Neural crest cell (in vitro differentiated cells): ENCODE measurements around the gene SLC43A1. TPM values are rescaled to one million over a fixed set of nuclear protein-coding genes. Genes with fewer than 3 reads are reported as not detected.

Source experiments
- DNase-seq: peaks from one replicate; pipeline ENCODE4 v3.0.0; 2021; ENCODE audit warnings: low read depth, mixed read lengths, low spot score
- H3K27ac Mint-ChIP-seq: one replicate; pipeline ENCODE4 v1.8.0; 2021; ENCODE audit warnings: mild to moderate bottlenecking, mixed read lengths; ENCODE audit not compliant: unreplicated experiment
- H3K27me3 Mint-ChIP-seq: 2 replicates; pipeline ENCODE4 v1.8.0; 2021; ENCODE audit warnings: low read depth, mild to moderate bottlenecking, mixed read lengths
- H3K36me3 Mint-ChIP-seq: 2 replicates; pipeline ENCODE4 v1.8.0; 2021; ENCODE audit warnings: low read depth, mild to moderate bottlenecking, mixed read lengths
- H3K4me1 Mint-ChIP-seq: 2 replicates; pipeline ENCODE4 v1.8.0; 2021; ENCODE audit warnings: mixed read lengths
- H3K4me3 Mint-ChIP-seq: one replicate; pipeline ENCODE4 v1.8.0; 2021; ENCODE audit warnings: mild to moderate bottlenecking, mixed read lengths
- H3K9me3 Mint-ChIP-seq: 2 replicates; pipeline ENCODE4 v1.8.0; 2021; ENCODE audit warnings: mixed read lengths
- total RNA-seq: library from RNA; stranded (reverse); gene quantifications from 2 replicates; pipeline ENCODE4 v1.2.1, GENCODE V29; 2021
- TF ChIP-seq, protein P1 (sequence below): fragments of 200-600 bp; sonication (generic); conservative IDR thresholded peaks from 2 replicates; pipeline ENCODE4 v1.5.0; 2021; ENCODE audit warnings: antibody characterized with exemption, mild to moderate bottlenecking

Gene SLC43A1
- total RNA-seq, 1 donor from 2014 or later, result 4.5 TPM

GRCh38 chr11:57529012-57529411 is 13.5 kb upstream of the SLC43A1 start:
- Mint-ChIP-seq H3K36me3 (peaks cover 9% of the 10 kb centered on the region), H3K4me3 (peak overlapping the region; percentile 67), H3K27ac (no peak overlapping the region), H3K9me3 (no peaks in the 10 kb centered on the region), H3K4me1 (peaks cover 23% of the 10 kb centered on the region), H3K27me3 (peaks cover 7% of the 10 kb centered on the region)
- no peak for DNase-seq
- TF ChIP-seq, protein P1, sequence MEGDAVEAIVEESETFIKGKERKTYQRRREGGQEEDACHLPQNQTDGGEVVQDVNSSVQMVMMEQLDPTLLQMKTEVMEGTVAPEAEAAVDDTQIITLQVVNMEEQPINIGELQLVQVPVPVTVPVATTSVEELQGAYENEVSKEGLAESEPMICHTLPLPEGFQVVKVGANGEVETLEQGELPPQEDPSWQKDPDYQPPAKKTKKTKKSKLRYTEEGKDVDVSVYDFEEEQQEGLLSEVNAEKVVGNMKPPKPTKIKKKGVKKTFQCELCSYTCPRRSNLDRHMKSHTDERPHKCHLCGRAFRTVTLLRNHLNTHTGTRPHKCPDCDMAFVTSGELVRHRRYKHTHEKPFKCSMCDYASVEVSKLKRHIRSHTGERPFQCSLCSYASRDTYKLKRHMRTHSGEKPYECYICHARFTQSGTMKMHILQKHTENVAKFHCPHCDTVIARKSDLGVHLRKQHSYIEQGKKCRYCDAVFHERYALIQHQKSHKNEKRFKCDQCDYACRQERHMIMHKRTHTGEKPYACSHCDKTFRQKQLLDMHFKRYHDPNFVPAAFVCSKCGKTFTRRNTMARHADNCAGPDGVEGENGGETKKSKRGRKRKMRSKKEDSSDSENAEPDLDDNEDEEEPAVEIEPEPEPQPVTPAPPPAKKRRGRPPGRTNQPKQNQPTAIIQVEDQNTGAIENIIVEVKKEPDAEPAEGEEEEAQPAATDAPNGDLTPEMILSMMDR, result no peak

GRCh38 chr11:57527056-57527631 is 11.6 kb upstream of the SLC43A1 start:
- DNase-seq, result peak; percentile 79
- H3K4me3 Mint-ChIP-seq, result peak overlapping the region; percentile 61
- peaks cover 4% of the 10 kb centered on the region for H3K27me3 Mint-ChIP-seq
- peaks cover 23% of the 10 kb centered on the region for H3K4me1 Mint-ChIP-seq
- no peaks in the 10 kb centered on the region for H3K9me3 Mint-ChIP-seq
- no peak overlapping the region for H3K27ac Mint-ChIP-seq
- TF ChIP-seq, protein P1, result peak; percentile 97
- H3K36me3 Mint-ChIP-seq, result peaks cover 9% of the 10 kb centered on the region

- H3K36me3 Mint-ChIP-seq, result peaks cover 7% of the 10 kb centered on the region
- TF ChIP-seq, protein P1, result no peak
- H3K27me3 Mint-ChIP-seq, result peaks cover 4% of the 10 kb centered on the region
- H3K4me1 Mint-ChIP-seq, result peaks cover 6% of the 10 kb centered on the region
- H3K4me3 Mint-ChIP-seq, result no peak overlapping the region
- no peak for DNase-seq
- no peak overlapping the region for H3K27ac Mint-ChIP-seq
- no peaks in the 10 kb centered on the region for H3K9me3 Mint-ChIP-seq
These were observed 7.9 kb upstream of the SLC43A1 start for GRCh38 chr11:57523419-57523818.

GRCh38 chr11:57521116-57521515 is 5.6 kb upstream of the SLC43A1 start:
- Mint-ChIP-seq H3K4me1 (peaks cover 2% of the 10 kb centered on the region), H3K27me3 (peaks cover 21% of the 10 kb centered on the region), H3K9me3 (no peaks in the 10 kb centered on the region), H3K4me3 (peak overlapping the region; percentile 5), H3K27ac (no peak overlapping the region), H3K36me3 (peaks cover 2% of the 10 kb centered on the region)
- TF ChIP-seq, protein P1, result no peak
- no peak for DNase-seq

DNA sequence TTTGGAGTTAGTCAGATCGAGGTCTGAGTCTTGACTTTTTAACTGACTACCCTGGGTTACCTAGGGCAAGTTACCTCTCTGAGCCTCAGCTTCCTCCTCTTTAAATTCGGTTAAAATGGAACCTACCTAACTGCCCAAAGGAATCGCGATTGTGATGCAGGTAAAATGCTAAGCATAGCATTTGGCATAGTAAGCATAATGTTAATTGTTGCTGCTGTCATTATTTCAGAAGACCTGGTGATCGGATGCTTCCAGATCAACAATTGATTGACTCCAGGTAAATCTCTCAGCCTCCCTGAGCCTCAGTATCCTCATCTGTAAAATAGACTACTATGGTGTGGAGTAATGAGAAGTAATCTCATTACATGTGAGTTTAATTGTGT is 550 bp upstream of the SLC43A1 start:
- Mint-ChIP-seq H3K27ac (no peak overlapping the region), H3K36me3 (no peaks in the 10 kb centered on the region), H3K9me3 (no peaks in the 10 kb centered on the region), H3K4me1 (peaks cover 12% of the 10 kb centered on the region), H3K4me3 (peak overlapping the region; percentile 94), H3K27me3 (peaks cover 66% of the 10 kb centered on the region)
- no peak for DNase-seq
- TF ChIP-seq, protein P1, result no peak
